ENCODE measurements around the gene IQCC.
"Not testable (repeated sequence)": the region's sequence is repeated elsewhere in the genome, so short reads cannot be mapped to it uniquely, and the experiment has no call there.

Gene IQCC

GRCh38 chr1:32205401-32206370 is at the start of gene IQCC:
Gene IQCC, plus strand, starts transcription at chr1:32205671. Its CDS starts 11 bp downstream, at chr1:32205682.
- peak; percentile 69 to 70 for DNase-seq

GRCh38 chr1:32159189-32159588 is 46.3 kb upstream of the IQCC start:
- no peak for DNase-seq

GRCh38 chr1:32163405-32163804 is 42.1 kb upstream of the IQCC start:
- DNase-seq, result no peak

- not testable (repeated sequence) for DNase-seq
Measured at GRCh38 chr1:32165633-32166032, 39.8 kb upstream of the IQCC start.

- DNase-seq, result no peak
Measured at GRCh38 chr1:32170991-32171390, 34.5 kb upstream of the IQCC start.

- peak; percentile 20 to 32 for DNase-seq
Measured at GRCh38 chr1:32172621-32173245, 32.7 kb upstream of the IQCC start.

- DNase-seq, result no peak
Measured at GRCh38 chr1:32178380-32179192, 26.9 kb upstream of the IQCC start.

DNA sequence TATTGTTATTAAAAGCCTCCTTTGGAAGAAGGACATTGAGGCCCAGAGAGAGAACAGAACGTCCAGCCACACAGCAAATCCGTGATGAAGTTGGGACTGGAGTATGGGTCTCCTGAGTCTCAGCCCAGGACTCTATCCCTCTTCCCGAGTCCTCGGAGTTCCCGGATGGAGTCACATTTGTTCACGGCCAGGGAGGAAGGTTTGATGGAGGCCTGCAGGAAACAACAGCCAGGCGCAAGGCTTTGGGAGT is 26.4 kb upstream of the IQCC start:
- DNase-seq, result no peak

DNA sequence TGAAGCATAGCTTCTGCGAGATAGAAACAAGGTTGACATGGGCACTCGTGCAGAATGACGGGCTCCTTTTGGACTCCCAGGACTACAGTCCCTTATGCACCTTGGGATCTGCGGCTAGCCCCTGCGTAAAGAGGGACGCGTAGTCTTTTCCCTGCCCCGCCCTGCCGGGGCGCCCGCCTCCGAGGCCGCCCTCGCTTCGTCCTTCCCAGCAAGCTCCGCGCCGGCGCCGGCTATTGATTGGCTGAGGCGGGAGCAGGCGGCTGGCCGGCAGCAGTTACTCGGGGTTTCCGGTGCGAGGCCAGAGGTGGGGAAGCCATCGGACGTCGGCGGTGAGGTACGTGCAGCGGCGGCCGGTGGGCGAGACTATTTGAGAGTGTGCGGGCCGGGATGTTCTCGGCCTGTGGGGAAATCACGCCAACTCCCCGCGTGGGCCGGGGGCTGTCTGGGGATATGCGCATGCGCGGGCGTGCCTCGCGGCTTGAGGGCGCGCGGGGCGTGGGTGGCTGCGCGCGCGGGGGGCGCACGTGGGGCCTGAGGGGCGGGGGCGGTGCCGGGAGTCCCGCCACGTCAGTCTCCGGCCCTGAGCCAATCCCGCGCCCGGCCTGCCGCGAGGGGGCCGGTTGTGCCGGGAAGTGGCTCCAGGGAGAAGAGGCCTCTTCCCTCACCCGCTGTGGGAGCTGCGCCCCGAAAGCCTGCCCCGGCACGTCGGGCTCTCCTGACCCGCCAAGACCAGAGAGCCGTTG is 25.9 kb upstream of the IQCC start, which contains the start of gene TXLNA:
Gene TXLNA, plus strand, starts transcription at position 233 of the 743 bp plus-strand sequence. CDS start 671 bp downstream, outside the sequence.
- DNase-seq, result peak; percentile 90

DNA sequence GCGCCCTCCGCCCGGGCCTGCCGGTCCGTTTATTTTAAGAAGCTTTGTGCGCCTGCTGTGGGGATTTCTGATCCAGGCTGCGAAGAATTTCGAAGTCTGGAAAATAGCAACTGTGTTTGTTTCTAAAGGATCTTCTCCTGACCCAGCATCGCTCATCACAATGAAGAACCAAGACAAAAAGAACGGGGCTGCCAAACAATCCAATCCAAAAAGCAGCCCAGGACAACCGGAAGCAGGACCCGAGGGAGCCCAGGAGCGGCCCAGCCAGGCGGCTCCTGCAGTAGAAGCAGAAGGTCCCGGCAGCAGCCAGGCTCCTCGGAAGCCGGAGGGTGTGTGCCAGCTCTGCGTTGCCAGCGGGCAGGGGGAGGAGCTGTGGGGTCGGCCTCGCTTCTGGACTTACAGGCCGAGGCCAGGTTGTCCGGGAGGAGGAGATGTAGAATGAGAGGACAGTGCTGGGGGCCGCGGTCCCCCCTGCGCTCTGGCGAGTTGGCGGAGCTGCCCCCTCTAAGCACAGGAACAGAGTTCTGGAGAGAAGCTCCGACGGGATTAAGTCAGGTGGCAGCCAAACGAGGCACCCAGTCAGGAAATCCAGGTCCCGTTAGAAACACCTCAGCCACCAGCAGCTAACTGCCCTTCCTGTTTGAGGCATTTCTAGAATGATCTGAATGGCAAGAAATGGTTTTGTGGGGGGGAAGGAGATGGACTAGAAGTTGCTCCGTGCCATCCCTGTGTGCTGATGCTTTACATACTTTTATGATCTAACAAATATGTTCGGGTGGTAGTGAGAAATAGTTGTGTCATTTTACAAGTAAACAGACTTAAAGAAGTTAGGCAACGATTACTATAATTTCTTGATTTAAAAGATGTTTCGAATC is 25.0 kb upstream of the IQCC start:
- DNase-seq, result no peak

- DNase-seq, result no peak
Measured at GRCh38 chr1:32181065-32181464, 24.4 kb upstream of the IQCC start.

DNA sequence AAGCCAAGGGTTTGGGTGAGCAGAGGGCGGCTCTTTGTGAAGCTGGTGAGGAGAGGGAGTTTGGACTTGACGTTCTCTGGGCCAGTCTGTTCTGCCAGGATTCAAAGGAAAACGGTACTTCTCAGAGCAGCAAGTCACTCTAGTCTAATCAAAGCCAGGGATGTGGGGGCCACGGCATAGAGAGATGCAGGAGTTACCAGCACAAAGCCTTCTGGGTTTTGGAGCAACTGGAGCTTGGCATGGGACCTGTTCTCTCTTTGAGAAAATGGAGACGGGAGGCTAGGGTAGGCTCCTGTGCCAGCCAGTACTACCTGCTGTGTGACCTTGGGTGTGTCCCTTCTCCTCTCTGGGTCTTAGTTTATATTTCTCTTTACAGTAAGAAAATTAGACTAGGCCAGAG is 23.9 kb upstream of the IQCC start:
- DNase-seq, result no peak

DNA sequence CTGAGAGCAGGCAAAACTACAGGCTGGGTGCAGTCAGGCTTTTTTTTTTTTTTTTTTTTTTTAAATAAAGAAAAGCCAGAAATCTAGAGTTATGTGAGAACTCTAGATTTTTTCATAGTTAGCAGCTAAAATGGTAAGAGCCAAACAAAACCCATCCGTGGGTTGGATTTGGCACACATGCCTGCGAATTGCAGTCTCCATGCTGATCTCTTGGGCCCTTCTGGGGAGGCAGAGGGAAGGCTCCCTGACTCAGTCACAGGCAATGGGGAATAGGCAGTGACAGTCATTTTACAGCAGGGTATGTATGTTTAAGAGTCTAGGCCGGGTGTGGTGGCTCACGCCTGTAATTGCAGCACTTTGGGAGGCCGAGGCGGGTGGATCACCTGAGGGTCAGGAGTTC is 23.4 kb upstream of the IQCC start:
- DNase-seq, result no peak

DNA sequence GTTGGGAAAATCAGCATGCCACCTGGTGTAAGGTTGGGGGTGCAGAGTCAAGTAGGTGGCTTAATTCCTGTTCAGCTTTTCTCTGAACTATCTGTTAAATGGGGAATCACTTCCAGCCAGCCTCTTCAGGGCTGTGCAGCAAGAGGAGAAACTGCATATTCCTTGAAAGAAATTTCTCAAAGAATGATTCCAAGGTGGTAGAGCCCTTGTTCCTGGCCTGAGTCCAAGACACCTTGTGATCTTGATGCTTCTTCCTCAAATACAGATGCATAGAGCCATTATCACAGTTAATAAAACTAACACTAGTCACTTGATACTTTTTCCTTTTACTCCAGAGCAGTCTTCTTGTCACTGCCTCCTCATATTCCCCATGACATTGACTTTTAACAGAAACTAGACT is 20.8 kb upstream of the IQCC start:
- no peak for DNase-seq

DNA sequence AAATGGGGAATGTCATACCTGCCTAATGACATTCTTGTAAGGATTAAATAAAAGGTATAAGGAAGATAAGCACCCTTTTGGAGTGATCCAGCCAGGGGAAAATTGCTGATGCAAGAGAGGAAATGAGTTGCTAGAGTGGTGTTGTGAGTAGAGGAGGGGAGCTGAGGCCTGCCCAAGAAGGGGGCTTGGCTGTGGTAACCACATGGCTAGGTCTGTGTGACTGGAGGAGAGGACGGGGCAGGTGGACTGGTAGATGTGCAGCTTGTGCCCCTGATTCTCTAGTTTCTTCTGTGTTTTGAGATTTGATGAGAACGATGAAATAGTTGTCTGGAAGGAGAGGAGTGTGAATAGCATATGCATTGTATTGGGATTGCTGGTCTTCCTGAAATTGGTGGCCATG is 19.4 kb upstream of the IQCC start:
- no peak for DNase-seq

- no peak for DNase-seq
Measured at GRCh38 chr1:32186491-32186890, 19.0 kb upstream of the IQCC start.

- DNase-seq, result no peak
Measured at GRCh38 chr1:32187850-32188249, 17.6 kb upstream of the IQCC start.

DNA sequence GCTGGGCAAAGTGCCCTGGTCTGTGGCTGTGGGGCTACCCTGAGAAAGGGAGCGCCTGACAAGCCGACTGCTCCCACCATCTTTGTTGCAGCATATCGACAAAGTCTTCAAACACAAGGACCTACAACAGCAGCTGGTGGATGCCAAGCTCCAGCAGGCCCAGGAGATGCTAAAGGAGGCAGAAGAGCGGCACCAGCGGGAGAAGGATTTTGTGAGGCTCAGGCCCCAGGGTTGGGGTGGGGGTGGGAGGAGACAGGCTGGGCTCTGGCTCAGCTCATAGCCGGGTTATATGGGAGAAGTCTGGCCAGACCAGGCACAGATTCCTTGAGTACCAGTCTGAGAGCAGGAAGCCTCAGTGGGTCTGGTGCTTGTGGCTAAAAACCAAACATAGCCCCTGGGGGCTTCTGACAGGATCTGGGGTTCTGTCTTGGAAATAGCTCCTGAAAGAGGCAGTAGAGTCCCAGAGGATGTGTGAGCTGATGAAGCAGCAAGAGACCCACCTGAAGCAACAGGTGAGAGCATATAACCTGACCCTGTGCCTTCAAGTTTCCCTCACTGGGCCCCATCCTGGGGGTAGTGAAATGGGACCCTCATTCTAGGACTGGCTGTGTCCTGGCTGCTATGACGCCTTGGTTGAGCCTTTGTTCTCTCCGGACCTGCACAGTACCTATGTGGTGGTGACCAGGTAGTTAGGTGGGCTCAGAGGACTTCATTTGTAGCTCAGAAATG is 13.1 kb upstream of the IQCC start:
- DNase-seq, result no peak

DNA sequence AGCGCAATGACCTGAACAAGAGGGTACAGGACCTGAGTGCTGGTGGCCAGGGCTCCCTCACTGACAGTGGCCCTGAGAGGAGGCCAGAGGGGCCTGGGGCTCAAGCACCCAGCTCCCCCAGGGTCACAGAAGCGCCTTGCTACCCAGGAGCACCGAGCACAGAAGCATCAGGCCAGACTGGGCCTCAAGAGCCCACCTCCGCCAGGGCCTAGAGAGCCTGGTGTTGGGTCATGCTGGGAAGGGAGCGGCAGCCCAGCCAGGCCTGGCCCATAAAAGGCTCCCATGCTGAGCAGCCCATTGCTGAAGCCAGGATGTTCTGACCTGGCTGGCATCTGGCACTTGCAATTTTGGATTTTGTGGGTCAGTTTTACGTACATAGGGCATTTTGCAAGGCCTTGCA is 10.5 kb upstream of the IQCC start:
- no peak for DNase-seq

DNA sequence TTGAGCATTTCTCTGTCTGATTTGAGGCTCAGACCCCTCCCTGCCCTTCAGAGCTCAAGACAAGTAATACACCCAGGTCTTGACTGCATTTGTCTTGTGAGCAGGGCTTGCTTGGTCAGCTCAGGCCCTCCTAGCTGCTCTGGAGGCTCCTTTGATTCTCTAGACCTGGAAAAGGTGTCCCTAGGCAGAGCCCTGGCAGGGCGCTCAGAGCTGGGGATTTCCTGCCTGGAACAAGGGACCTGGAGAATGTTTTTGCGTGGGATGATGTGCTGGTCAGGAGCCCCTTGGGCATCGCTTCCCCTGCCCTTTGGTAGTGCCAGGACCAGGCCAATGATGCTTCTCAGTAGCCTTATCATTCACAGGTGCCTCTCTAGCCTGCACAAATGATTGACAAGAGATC is 9.9 kb upstream of the IQCC start:
- no peak for DNase-seq

Measured in Kasumi-1 (cell line).